Kidney (tissue), 14 donors: ENCODE data around the gene DMBX1. TPM values are rescaled to one million over a fixed set of nuclear protein-coding genes. Genes with fewer than 3 reads are reported as not detected.

ENCODE experiments used
- DNase-seq, 5 donors: peaks; one replicate each; pipeline ENCODE4 v3.0.0-alpha.2; 2013 to 2020
- FAIRE-seq: peaks from 2 replicates; lab custom pipeline; 2012; peaks lifted over from hg19 to GRCh38; lab: Jason Lieb, UNC
- H3K27ac ChIP-seq, 2 donors: one replicate each; pipeline ENCODE4 v1.7.0; 2013; ENCODE audit warnings: low read depth in 2 of 2, low read length in 2 of 2, inconsistent platforms in 1 of 2
- H3K27me3 ChIP-seq: one replicate; pipeline ENCODE4 v1.7.1; 2013; ENCODE audit warnings: low read length, inconsistent platforms; ENCODE audit not compliant: control insufficient read depth, insufficient read depth
- H3K36me3 ChIP-seq, 3 donors: one replicate each; pipeline versions ENCODE4 v1.7.0 to v1.7.1; 2013; ENCODE audit warnings: low read length in 3 of 3, control low read depth in 1 of 3, inconsistent platforms in 1 of 3; ENCODE audit not compliant: insufficient read depth in 3 of 3, control insufficient read depth in 2 of 3
- H3K4me1 ChIP-seq, 3 donors: one replicate each; pipeline versions ENCODE4 v1.7.0 to v1.7.1; 2013; ENCODE audit warnings: low read length in 3 of 3, inconsistent platforms in 1 of 3, low read depth in 1 of 3; ENCODE audit not compliant: control insufficient read depth in 2 of 3, insufficient read depth in 2 of 3
- H3K4me3 ChIP-seq, 3 donors: one replicate each; pipeline versions ENCODE4 v1.7.0 to v1.8.1; 2013; ENCODE audit warnings: low read length in 3 of 3, control low read depth in 1 of 3, inconsistent platforms in 1 of 3
- H3K9ac ChIP-seq, 3 donors: one replicate each; pipeline versions ENCODE4 v1.7.0 to v1.7.1; 2013; ENCODE audit warnings: low read length in 3 of 3, control low read depth in 1 of 3, inconsistent platforms in 1 of 3
- H3K9me3 ChIP-seq, 3 donors: one replicate each; pipeline versions ENCODE4 v1.7.0 to v1.7.1; 2013; ENCODE audit warnings: low read length in 3 of 3, control low read depth in 1 of 3, inconsistent platforms in 1 of 3; ENCODE audit not compliant: control insufficient read depth in 2 of 3, insufficient read depth in 1 of 3
- intact Hi-C: fragments of 100-400 bp; cut with DNase I; formaldehyde crosslinking; loops from one replicate; pipeline ENCODE4 v1.11.1; 2022
- polyA plus RNA-seq: library from polyadenylated mRNA; stranded (reverse); fragments of 350-450 nt; fragmentation: Illumina TruSeq; extraction: RNeasy Lipid Tissue Mini Kit (QIAGEN cat#74804); gene quantifications from one replicate; pipeline ENCODE4 v1.2.3, GENCODE V29; 2014; ENCODE audit warnings: low read depth, low replicate concordance; ENCODE audit not compliant: insufficient read depth
- total RNA-seq: library from RNA; stranded (reverse); fragmentation: NEBNext Ultra II Directional; extraction: Animal tissue kit (Norgen Biotek cat#: 25700); gene quantifications from one replicate; pipeline ENCODE4 v1.2.1, GENCODE V29; 2021
- TF ChIP-seq, protein P1 (sequence below): IDR thresholded peaks from 3 replicates; pipeline ENCODE4 v1.5.1; 2012; ENCODE audit warnings: mild to moderate bottlenecking, moderate library complexity, borderline replicate concordance; ENCODE audit not compliant: insufficient read depth; ENCODE audit errors: extremely low read depth
- donor health status: control.
- donor health status: control.
- donor health status: control.
- donor health status: control.
- donor health status: control.
- donor health status: DM: yes; HTN: yes; CAD: no.
- donor health status: Normal renal cell carcinoma (clear cell type).

Gene DMBX1
- total and polyA plus RNA-seq, 2 donors from 2014 or later: not detected

GRCh38 chr1:46444466-46444865, 45.2 kb upstream of the DMBX1 start:
- FAIRE-seq (no peak), DNase-seq (no peak)
- Histone ChIP-seq H3K4me3 (no peak overlapping the region), H3K4me1 (peaks cover 0 to 4% (median 0%) of the 10 kb centered on the region in 3 donors), H3K9me3 (no peaks in the 10 kb centered on the region), H3K27ac (no peak overlapping the region), H3K9ac (no peak overlapping the region), H3K27me3 (peaks cover 23% of the 10 kb centered on the region), H3K36me3 (no peaks in the 10 kb centered on the region)
- intact Hi-C loops: no loop called here
- TF ChIP-seq, protein P1, sequence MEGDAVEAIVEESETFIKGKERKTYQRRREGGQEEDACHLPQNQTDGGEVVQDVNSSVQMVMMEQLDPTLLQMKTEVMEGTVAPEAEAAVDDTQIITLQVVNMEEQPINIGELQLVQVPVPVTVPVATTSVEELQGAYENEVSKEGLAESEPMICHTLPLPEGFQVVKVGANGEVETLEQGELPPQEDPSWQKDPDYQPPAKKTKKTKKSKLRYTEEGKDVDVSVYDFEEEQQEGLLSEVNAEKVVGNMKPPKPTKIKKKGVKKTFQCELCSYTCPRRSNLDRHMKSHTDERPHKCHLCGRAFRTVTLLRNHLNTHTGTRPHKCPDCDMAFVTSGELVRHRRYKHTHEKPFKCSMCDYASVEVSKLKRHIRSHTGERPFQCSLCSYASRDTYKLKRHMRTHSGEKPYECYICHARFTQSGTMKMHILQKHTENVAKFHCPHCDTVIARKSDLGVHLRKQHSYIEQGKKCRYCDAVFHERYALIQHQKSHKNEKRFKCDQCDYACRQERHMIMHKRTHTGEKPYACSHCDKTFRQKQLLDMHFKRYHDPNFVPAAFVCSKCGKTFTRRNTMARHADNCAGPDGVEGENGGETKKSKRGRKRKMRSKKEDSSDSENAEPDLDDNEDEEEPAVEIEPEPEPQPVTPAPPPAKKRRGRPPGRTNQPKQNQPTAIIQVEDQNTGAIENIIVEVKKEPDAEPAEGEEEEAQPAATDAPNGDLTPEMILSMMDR: no peak

DNA sequence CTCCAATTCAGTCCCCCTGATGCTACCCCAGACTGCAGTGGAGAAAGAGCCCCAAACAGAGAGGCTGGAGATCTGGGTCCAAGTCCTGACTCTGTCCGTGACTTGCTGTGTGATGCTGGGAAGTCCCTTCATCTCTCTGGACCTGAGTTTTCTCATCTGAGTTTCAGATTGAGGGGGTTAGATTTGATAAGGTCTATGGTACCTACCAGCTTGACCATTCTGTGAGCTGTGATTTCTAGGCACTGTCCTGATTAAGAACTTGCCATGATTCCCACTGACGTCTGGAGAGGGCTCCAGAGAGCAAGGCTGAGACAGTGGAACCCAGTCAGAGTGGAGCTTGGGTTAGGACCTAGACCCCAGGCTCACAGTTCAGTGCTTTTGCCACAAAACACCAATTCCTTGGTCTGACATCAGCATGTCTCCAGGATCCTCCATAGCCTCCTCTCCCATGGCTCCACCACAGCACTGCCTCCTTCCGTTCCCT, 43.8 kb upstream of the DMBX1 start:
- intact Hi-C loops: loop anchor here (5.0 kb wide), 1 partner anchor 81 kb away; no protein-coding TSS in a partner anchor
- peaks cover 30% of the 10 kb centered on the region for H3K27me3 ChIP-seq
- peaks cover 0 to 4% (median 0%) of the 10 kb centered on the region in 3 donors for H3K4me1 ChIP-seq
- H3K36me3 ChIP-seq: no peaks in the 10 kb centered on the region
- no peak overlapping the region for H3K9ac ChIP-seq
- TF ChIP-seq, protein P1: no peak
- H3K9me3 ChIP-seq: no peaks in the 10 kb centered on the region
- H3K4me3 ChIP-seq: no peak overlapping the region
- no peak overlapping the region for H3K27ac ChIP-seq
- no peak for DNase-seq
- FAIRE-seq: no peak

GRCh38 chr1:46446646-46447498, 42.8 kb upstream of the DMBX1 start:
- DNase-seq: peak in 4 of 5 donors; percentile 86 to 88 (median 87)
- FAIRE-seq: no peak

More at GRCh38 chr1:46446646-46447498, 42.8 kb upstream of the DMBX1 start:
- no peak overlapping the region for H3K4me3 ChIP-seq
- H3K27ac ChIP-seq: no peak overlapping the region
- H3K36me3 ChIP-seq: no peaks in the 10 kb centered on the region
- TF ChIP-seq, protein P1: peak; percentile 85
- intact Hi-C loops: loop anchor here (5.0 kb wide), 1 partner anchor 80 kb away; no protein-coding TSS in a partner anchor
- H3K9ac ChIP-seq: no peak overlapping the region
- peaks cover 37% of the 10 kb centered on the region for H3K27me3 ChIP-seq
- no peaks in the 10 kb centered on the region for H3K9me3 ChIP-seq
- peaks cover 0 to 4% (median 0%) of the 10 kb centered on the region in 3 donors for H3K4me1 ChIP-seq
